H7 (cell line): ENCODE data around the gene MMRN1. TPM values are rescaled to one million over a fixed set of nuclear protein-coding genes. Genes with fewer than 3 reads are reported as not detected.

Experiments used
- DNase-seq: peaks from one replicate; pipeline ENCODE4 v3.0.0; 2012
- H3K27me3 ChIP-seq: 2 replicates; pipeline ENCODE4 v1.6.0; 2011; ENCODE audit warnings: mild to moderate bottlenecking, low read length; ENCODE audit not compliant: control insufficient read depth, insufficient read depth
- H3K36me3 ChIP-seq: replicated peaks from 2 replicates; pipeline ENCODE4 v1.5.1; 2011; ENCODE audit warnings: low read length; ENCODE audit not compliant: control insufficient read depth, insufficient read depth
- H3K4me3 ChIP-seq: 2 replicates; pipeline ENCODE4 v1.5.1; 2011; ENCODE audit warnings: low read depth, mild to moderate bottlenecking, control low read depth, low read length, moderate library complexity; ENCODE audit not compliant: insufficient read depth
- total RNA-seq: library from RNA; depleted of rRNA; stranded (reverse); fragments of >200 nt; shearing (Covaris generic); gene quantifications from 2 replicates; pipeline ENCODE4 v1.2.3, GENCODE V29; 2014; rRNA removed

Gene MMRN1
- 0.03 TPM in 1 of 2 replicates, not detected in the other for total RNA-seq

DNA sequence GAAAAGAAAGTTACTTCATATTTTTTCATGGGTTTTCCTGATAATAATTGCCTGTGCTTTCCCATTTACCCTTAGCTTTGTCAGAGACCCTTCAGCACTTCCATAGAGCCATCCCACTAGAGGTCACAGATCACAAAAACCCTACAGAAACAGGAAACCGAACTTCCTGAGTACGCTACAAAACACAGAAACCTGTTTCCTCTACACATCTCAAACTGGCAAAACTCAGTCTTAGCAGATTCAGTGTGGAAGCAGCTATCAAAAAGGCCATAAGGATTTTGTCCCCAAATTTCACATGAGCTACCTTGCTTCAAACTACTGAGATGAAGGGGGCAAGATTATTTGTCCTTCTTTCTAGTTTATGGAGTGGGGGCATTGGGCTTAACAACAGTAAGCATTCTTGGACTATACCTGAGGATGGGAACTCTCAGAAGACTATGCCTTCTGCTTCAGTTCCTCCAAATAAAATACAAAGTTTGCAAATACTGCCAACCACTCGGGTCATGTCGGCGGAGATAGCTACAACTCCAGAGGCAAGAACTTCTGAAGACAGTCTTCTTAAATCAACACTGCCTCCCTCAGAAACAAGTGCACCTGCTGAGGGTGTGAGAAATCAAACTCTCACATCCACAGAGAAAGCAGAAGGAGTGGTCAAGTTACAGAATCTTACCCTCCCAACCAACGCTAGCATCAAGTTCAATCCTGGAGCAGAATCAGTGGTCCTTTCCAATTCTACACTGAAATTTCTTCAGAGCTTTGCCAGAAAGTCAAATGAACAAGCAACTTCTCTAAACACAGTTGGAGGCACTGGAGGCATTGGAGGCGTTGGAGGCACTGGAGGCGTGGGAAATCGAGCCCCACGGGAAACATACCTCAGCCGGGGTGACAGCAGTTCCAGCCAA lies at the start of gene MMRN1:
MMRN1 (plus strand) TSS at position 206 of the 902 bp plus-strand sequence; CDS start at position 324, 118 bp downstream.
- Histone ChIP-seq H3K36me3 (no peaks in the 10 kb centered on the region), H3K27me3 (no peaks in the 10 kb centered on the region), H3K4me3 (no peak within 1 kb of the TSS)
- no peak for DNase-seq

GRCh38 chr4:89847571-89848325 lies 46.9 kb upstream of the MMRN1 start:
- H3K36me3 ChIP-seq: no peaks in the 10 kb centered on the region
- no peak overlapping the region for H3K4me3 ChIP-seq
- no peaks in the 10 kb centered on the region; the same call in 1 of the 2 replicates for H3K27me3 ChIP-seq
- no peak for DNase-seq

- H3K4me3 ChIP-seq: no peak overlapping the region
- no peak for DNase-seq
- H3K36me3 ChIP-seq: no peaks in the 10 kb centered on the region
- no peaks in the 10 kb centered on the region for H3K27me3 ChIP-seq
These were observed 39.4 kb upstream of the MMRN1 start for GRCh38 chr4:89855236-89855635.

DNA sequence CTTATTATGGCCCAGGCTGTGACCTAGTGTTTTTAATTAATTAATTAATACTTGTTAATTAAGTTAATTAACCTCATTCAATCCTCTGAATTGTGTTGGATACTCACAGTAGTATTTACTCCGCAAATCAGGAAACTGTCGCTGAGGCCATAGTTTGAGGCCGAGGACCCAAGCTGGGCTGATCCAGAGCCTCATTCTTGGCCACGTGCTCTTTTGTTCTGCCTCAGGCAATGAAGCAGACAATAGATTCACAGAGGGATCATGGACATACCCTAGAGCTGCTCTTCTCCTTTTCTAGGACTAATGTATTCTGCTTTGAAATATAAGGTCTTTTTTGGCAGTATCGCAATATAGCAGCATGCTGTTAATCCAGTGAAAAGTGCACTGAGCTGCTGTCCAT lies 33.7 kb upstream of the MMRN1 start:
- DNase-seq: no peak
- Histone ChIP-seq H3K4me3 (no peak overlapping the region), H3K27me3 (no peaks in the 10 kb centered on the region), H3K36me3 (no peaks in the 10 kb centered on the region)

- no peak for DNase-seq
- Histone ChIP-seq H3K27me3 (no peaks in the 10 kb centered on the region), H3K36me3 (no peaks in the 10 kb centered on the region), H3K4me3 (no peak overlapping the region)
These were observed 31.1 kb upstream of the MMRN1 start for GRCh38 chr4:89863533-89863932.

- Histone ChIP-seq H3K36me3 (no peaks in the 10 kb centered on the region), H3K27me3 (no peaks in the 10 kb centered on the region), H3K4me3 (no peak overlapping the region)
- DNase-seq: no peak
These were observed 26.4 kb upstream of the MMRN1 start for GRCh38 chr4:89868276-89868675.

GRCh38 chr4:89868999-89869589 lies 25.6 kb upstream of the MMRN1 start:
- H3K36me3 ChIP-seq: no peaks in the 10 kb centered on the region
- no peak for DNase-seq
- no peak overlapping the region for H3K4me3 ChIP-seq
- no peaks in the 10 kb centered on the region for H3K27me3 ChIP-seq

- Histone ChIP-seq H3K27me3 (no peaks in the 10 kb centered on the region), H3K4me3 (no peak overlapping the region), H3K36me3 (no peaks in the 10 kb centered on the region)
- DNase-seq: no peak
These were observed 23.4 kb upstream of the MMRN1 start for GRCh38 chr4:89871211-89871610.

GRCh38 chr4:89876548-89876947 lies 18.1 kb upstream of the MMRN1 start:
- no peak for DNase-seq
- no peak overlapping the region for H3K4me3 ChIP-seq
- H3K36me3 ChIP-seq: no peaks in the 10 kb centered on the region
- H3K27me3 ChIP-seq: no peaks in the 10 kb centered on the region

DNA sequence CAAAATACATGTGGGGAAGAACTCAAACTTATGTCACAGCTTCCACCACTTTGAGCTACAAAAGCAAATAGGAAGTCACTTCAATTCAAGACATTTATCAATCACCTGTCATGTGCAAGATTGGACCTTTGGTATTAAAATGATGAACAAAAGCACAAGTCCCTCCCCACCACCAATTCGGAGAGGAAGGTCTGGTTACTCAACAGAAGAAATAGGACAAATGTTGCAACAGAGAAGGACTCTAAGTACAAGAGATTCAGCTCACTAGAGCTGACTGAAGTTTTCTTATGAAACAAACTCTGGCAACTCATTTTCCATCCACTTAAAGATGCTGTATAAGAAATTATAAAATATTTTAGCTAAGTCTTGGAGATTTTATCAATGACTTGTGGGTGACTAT lies 16.0 kb upstream of the MMRN1 start:
- H3K27me3 ChIP-seq: no peaks in the 10 kb centered on the region
- H3K36me3 ChIP-seq: no peaks in the 10 kb centered on the region
- DNase-seq: no peak
- no peak overlapping the region for H3K4me3 ChIP-seq

DNA sequence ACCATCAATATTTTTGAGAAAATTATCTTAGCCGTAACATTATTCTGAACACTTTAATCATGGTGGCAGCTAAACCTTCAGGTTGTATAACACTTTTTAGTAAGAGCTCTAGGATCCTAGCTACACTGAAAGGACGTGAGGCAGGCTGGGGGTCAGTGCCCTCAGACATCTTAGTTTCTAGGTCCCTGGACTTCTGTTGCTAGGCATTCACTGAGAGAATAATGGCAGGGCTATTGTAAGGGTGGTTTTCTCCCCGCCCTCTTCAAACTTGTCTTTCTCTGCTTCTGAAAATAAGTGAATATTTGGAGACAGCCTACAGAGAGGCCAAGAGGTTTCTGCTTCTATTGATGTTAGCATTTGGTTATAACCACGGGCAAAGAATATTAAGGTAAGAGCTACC lies 15.4 kb upstream of the MMRN1 start:
- no peaks in the 10 kb centered on the region for H3K36me3 ChIP-seq
- no peaks in the 10 kb centered on the region for H3K27me3 ChIP-seq
- H3K4me3 ChIP-seq: no peak overlapping the region
- no peak for DNase-seq

- Histone ChIP-seq H3K27me3 (no peaks in the 10 kb centered on the region), H3K36me3 (no peaks in the 10 kb centered on the region), H3K4me3 (no peak overlapping the region)
- no peak for DNase-seq
These were observed 5.4 kb upstream of the MMRN1 start for GRCh38 chr4:89889289-89889688.

DNA sequence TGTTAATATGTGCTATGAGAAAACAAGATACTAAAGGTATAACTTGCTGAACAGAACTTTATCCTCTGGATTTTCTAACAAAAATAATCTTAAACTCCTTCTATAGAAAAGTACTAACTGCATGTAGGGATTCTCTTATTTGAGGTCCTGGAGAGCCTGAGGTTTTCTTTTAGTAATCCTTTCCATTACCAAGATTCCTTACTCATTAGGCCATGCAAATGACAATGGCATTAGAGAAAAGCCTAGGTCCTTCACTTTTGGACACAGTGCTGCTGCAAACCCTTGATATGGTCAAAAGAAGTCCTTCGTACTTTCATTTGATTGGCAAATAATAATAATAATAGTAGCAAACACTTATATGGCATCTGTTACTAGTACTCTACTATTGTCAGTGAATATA lies 3.2 kb downstream of the MMRN1 start:
- Histone ChIP-seq H3K36me3 (no peaks in the 10 kb centered on the region), H3K4me3 (no peak overlapping the region), H3K27me3 (no peaks in the 10 kb centered on the region)
- no peak for DNase-seq

GRCh38 chr4:89898304-89898716 lies 3.7 kb downstream of the MMRN1 start:
- Histone ChIP-seq H3K4me3 (no peak overlapping the region), H3K36me3 (no peaks in the 10 kb centered on the region), H3K27me3 (no peaks in the 10 kb centered on the region)
- no peak for DNase-seq

- Histone ChIP-seq H3K36me3 (no peaks in the 10 kb centered on the region), H3K4me3 (no peak overlapping the region), H3K27me3 (no peaks in the 10 kb centered on the region)
- DNase-seq: no peak
These were observed 4.5 kb downstream of the MMRN1 start for GRCh38 chr4:89899152-89899551.
